H9 (cell line): ENCODE measurements around the gene PRLH. TPM values are rescaled to one million over a fixed set of nuclear protein-coding genes. Genes with fewer than 3 reads are reported as not detected.

Experiments used
- DNase-seq: peaks from one replicate; pipeline ENCODE4 v3.0.0-alpha.2; 2017
- H2AFZ ChIP-seq: one replicate; pipeline ENCODE4 v1.6.1; 2013; ENCODE audit warnings: mild to moderate bottlenecking, low read length, control low read depth, moderate library complexity
- H2AK5ac ChIP-seq: 2 replicates; pipeline ENCODE4 v1.6.1; 2013; ENCODE audit warnings: low read length, control low read depth, mixed read lengths; ENCODE audit not compliant: insufficient read length
- H2BK120ac ChIP-seq: one replicate; pipeline ENCODE4 v1.6.1; 2013; ENCODE audit warnings: low read depth, mild to moderate bottlenecking, low read length, control low read depth, inconsistent platforms; ENCODE audit not compliant: poor library complexity, severe bottlenecking
- H2BK12ac ChIP-seq: 2 replicates; pipeline ENCODE4 v1.6.1; 2013; ENCODE audit warnings: low read length, control low read depth, mixed read lengths, low read depth; ENCODE audit not compliant: insufficient read length
- H2BK15ac ChIP-seq: 2 replicates; pipeline ENCODE4 v1.6.1; 2013; ENCODE audit warnings: low read depth, low read length, control low read depth
- H2BK20ac ChIP-seq: one replicate; pipeline ENCODE4 v1.6.1; 2013; ENCODE audit warnings: low read depth, mild to moderate bottlenecking, low read length, control low read depth, inconsistent platforms; ENCODE audit not compliant: poor library complexity, severe bottlenecking
- H2BK5ac ChIP-seq: 2 replicates; pipeline ENCODE4 v1.6.1; 2013; ENCODE audit warnings: low read length, control low read depth, mixed read lengths; ENCODE audit not compliant: insufficient read length
- H3K14ac ChIP-seq: 2 replicates; pipeline ENCODE4 v1.6.1; 2013; ENCODE audit warnings: low read length, control low read depth; ENCODE audit not compliant: insufficient read depth
- H3K18ac ChIP-seq: 2 replicates; pipeline ENCODE4 v1.6.1; 2013; ENCODE audit warnings: low read depth, mild to moderate bottlenecking, mixed read lengths, low read length, control low read depth; ENCODE audit not compliant: insufficient read length
- H3K23ac ChIP-seq: 2 replicates; pipeline ENCODE4 v1.6.1; 2013; ENCODE audit warnings: low read length, control low read depth, mixed read lengths, low read depth; ENCODE audit not compliant: insufficient read length
- H3K23me2 ChIP-seq: 2 replicates; pipeline ENCODE4 v1.6.1; 2013; ENCODE audit warnings: low read depth, mild to moderate bottlenecking, mixed read lengths, low read length, control low read depth; ENCODE audit not compliant: insufficient read length, poor library complexity, severe bottlenecking
- H3K27ac ChIP-seq: 2 replicates; pipeline ENCODE4 v1.5.1; 2013; ENCODE audit warnings: low read length, control low read depth, mixed read lengths, low read depth; ENCODE audit not compliant: insufficient read length
- H3K27me3 ChIP-seq: 2 replicates; pipeline ENCODE4 v1.6.1; 2013; ENCODE audit warnings: low read length, control low read depth, inconsistent platforms; ENCODE audit not compliant: insufficient read depth
- H3K4ac ChIP-seq: 2 replicates; pipeline ENCODE4 v1.6.1; 2013; ENCODE audit warnings: low read depth, mild to moderate bottlenecking, control low read depth, inconsistent platforms, low read length, moderate library complexity
- H3K4me1 ChIP-seq: 2 replicates; pipeline ENCODE4 v1.6.1; 2013; ENCODE audit warnings: low read length, control low read depth, inconsistent platforms; ENCODE audit not compliant: insufficient read depth
- H3K4me2 ChIP-seq: 2 replicates; pipeline ENCODE4 v1.6.1; 2013; ENCODE audit warnings: low read length, control low read depth, mixed read lengths; ENCODE audit not compliant: insufficient read length, insufficient read depth
- H3K56ac ChIP-seq: 2 replicates; pipeline ENCODE4 v1.6.1; 2013; ENCODE audit warnings: low read depth, mild to moderate bottlenecking, mixed read lengths, low read length, control low read depth; ENCODE audit not compliant: insufficient read length
- H3K79me1 ChIP-seq: 2 replicates; pipeline ENCODE4 v1.6.1; 2013; ENCODE audit warnings: low read depth, mild to moderate bottlenecking, moderate library complexity, low read length, control low read depth, inconsistent platforms; ENCODE audit not compliant: insufficient read depth, poor library complexity, severe bottlenecking
- H3K79me2 ChIP-seq: 2 replicates; pipeline ENCODE4 v1.6.1; 2013; ENCODE audit warnings: low read length, control low read depth, inconsistent platforms; ENCODE audit not compliant: insufficient read depth
- H3K9ac ChIP-seq: 2 replicates; pipeline ENCODE4 v1.6.1; 2013; ENCODE audit warnings: low read length, control low read depth, mixed read lengths; ENCODE audit not compliant: insufficient read length; ENCODE audit errors: extremely low read depth
- H3K9me3 ChIP-seq: one replicate; pipeline ENCODE4 v1.6.1; 2013; ENCODE audit warnings: low read depth, low read length, inconsistent platforms; ENCODE audit not compliant: control insufficient read depth
- H3T11ph ChIP-seq: one replicate; pipeline ENCODE4 v1.6.1; 2013; ENCODE audit warnings: mild to moderate bottlenecking, low read length, control low read depth, inconsistent platforms
- H4K20me1 ChIP-seq: one replicate; pipeline ENCODE4 v1.6.1; 2013; ENCODE audit not compliant: control insufficient read depth, insufficient read length, insufficient read depth
- H4K5ac ChIP-seq: 2 replicates; pipeline ENCODE4 v1.6.1; 2013; ENCODE audit warnings: low read depth, mild to moderate bottlenecking, mixed read lengths, low read length, control low read depth; ENCODE audit not compliant: insufficient read length
- H4K8ac ChIP-seq: replicated peaks from 2 replicates; pipeline ENCODE4 v1.6.1; 2013; ENCODE audit warnings: low read length, control low read depth, mixed read lengths, low read depth; ENCODE audit not compliant: insufficient read length
- H4K91ac ChIP-seq: 2 replicates; pipeline ENCODE4 v1.6.1; 2013; ENCODE audit warnings: low read depth, mild to moderate bottlenecking, moderate library complexity, mixed read lengths, low read length, control low read depth; ENCODE audit not compliant: insufficient read length
- H3K27ac Mint-ChIP-seq, 3 experiments: 2 replicates in 2 of 3; 3 replicates in 1 of 3; pipeline ENCODE4 v1.8.0; 2020 to 2021; ENCODE audit warnings: mixed read lengths in 3 of 3, mild to moderate bottlenecking in 1 of 3, moderate library complexity in 1 of 3
- H3K27me3 Mint-ChIP-seq: 2 replicates; pipeline ENCODE4 v1.8.0; 2021; ENCODE audit warnings: low read depth, mild to moderate bottlenecking, moderate library complexity, mixed read lengths
- H3K36me3 Mint-ChIP-seq, 3 experiments: 2 replicates in 2 of 3; 3 replicates in 1 of 3; pipeline ENCODE4 v1.8.0; 2020 to 2021; ENCODE audit warnings: low read depth in 3 of 3, mixed read lengths in 3 of 3; ENCODE audit not compliant: insufficient read depth in 1 of 3
- H3K4me1 Mint-ChIP-seq, 2 experiments: 2 replicates each; pipeline ENCODE4 v1.8.0; 2020; ENCODE audit warnings: mixed read lengths in 2 of 2
- H3K4me3 Mint-ChIP-seq, 2 experiments: 2 replicates in 1 of 2; 3 replicates in 1 of 2; pipeline ENCODE4 v1.8.0; 2020 to 2021; ENCODE audit warnings: mild to moderate bottlenecking in 2 of 2, mixed read lengths in 2 of 2, moderate library complexity in 1 of 2
- H3K9me3 Mint-ChIP-seq, 2 experiments: 2 replicates in 1 of 2; 3 replicates in 1 of 2; pipeline ENCODE4 v1.8.0; 2020; ENCODE audit warnings: mild to moderate bottlenecking in 2 of 2, mixed read lengths in 2 of 2, moderate library complexity in 1 of 2
- WGBS: extraction: QIAGEN DNeasy Blood & Tissue Kit; methylation state at CpG from one replicate; pipeline ENCODE4 v1.1.7; 2013; ENCODE audit warnings: missing lambda C conversion rate, low lambda C conversion rate, mixed read lengths; ENCODE audit not compliant: insufficient read length; ENCODE audit errors: extremely low coverage; 5-methylcytosine and 5-hydroxymethylcytosine counted together
- total RNA-seq: library from RNA; stranded (reverse); gene quantifications from 2 replicates; pipeline ENCODE4 v1.2.1, GENCODE V29; 2021
- TF ChIP-seq, protein P1 (sequence below): fragments of 200-600 bp; sonication (generic); conservative IDR thresholded peaks from 3 replicates; pipeline ENCODE4 v1.8.0; 2021; ENCODE audit warnings: antibody characterized with exemption, mild to moderate bottlenecking

Gene PRLH
- total RNA-seq, 1 experiment from 2014 or later: not detected

GRCh38 chr2:237540823-237541222 lies 25.6 kb upstream of the PRLH start:
- Histone ChIP-seq H3K9ac (no peak overlapping the region), H3K27me3 (no peaks in the 10 kb centered on the region), H3K4ac (no peak overlapping the region), H3K23me2 (no peaks in the 10 kb centered on the region), H2BK12ac (no peak overlapping the region), H3K27ac (no peak overlapping the region), H3K56ac (no peak overlapping the region), H2AFZ (no peak overlapping the region), H3K4me2 (no peak overlapping the region), H3K18ac (no peak overlapping the region), H3K4me1 (no peaks in the 10 kb centered on the region; the same call in 1 of the 2 replicates), H4K91ac (no peak overlapping the region), H3T11ph (no peak overlapping the region), H3K14ac (no peak overlapping the region; the same call in 1 of the 2 replicates), H2BK15ac (no peak overlapping the region), H3K79me1 (no peaks in the 10 kb centered on the region), H4K5ac (no peak overlapping the region), H2BK120ac (no peak overlapping the region), H4K20me1 (no peaks in the 10 kb centered on the region), H2BK5ac (no peak overlapping the region), H3K9me3 (no peaks in the 10 kb centered on the region), H3K23ac (no peak overlapping the region), H2BK20ac (no peak overlapping the region), H4K8ac (no peak overlapping the region), H3K79me2 (no peaks in the 10 kb centered on the region), H2AK5ac (no peak overlapping the region)
- no peak overlapping the region for H3K4me3 Mint-ChIP-seq
- H3K27ac Mint-ChIP-seq: no peak overlapping the region; a peak in 1 of 7 replicates
- no peaks in the 10 kb centered on the region; the same call in none of the 2 replicates for H3K27me3 Mint-ChIP-seq
- DNase-seq: no peak
- WGBS: no CpG with 5 or more reads among the region's 6 CpGs
- H3K36me3 Mint-ChIP-seq: no peaks in the 10 kb centered on the region; a peak in 1 of 7 replicates
- peaks cover 3 to 6% of the 10 kb centered on the region in 2 experiments; a peak in 1 of 4 replicates for H3K4me1 Mint-ChIP-seq
- TF ChIP-seq, protein P1, sequence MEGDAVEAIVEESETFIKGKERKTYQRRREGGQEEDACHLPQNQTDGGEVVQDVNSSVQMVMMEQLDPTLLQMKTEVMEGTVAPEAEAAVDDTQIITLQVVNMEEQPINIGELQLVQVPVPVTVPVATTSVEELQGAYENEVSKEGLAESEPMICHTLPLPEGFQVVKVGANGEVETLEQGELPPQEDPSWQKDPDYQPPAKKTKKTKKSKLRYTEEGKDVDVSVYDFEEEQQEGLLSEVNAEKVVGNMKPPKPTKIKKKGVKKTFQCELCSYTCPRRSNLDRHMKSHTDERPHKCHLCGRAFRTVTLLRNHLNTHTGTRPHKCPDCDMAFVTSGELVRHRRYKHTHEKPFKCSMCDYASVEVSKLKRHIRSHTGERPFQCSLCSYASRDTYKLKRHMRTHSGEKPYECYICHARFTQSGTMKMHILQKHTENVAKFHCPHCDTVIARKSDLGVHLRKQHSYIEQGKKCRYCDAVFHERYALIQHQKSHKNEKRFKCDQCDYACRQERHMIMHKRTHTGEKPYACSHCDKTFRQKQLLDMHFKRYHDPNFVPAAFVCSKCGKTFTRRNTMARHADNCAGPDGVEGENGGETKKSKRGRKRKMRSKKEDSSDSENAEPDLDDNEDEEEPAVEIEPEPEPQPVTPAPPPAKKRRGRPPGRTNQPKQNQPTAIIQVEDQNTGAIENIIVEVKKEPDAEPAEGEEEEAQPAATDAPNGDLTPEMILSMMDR: no peak
- peaks cover 0 to 3% of the 10 kb centered on the region in 2 experiments; a peak in 2 of 5 replicates for H3K9me3 Mint-ChIP-seq
